SU-DHL-6 (cell line): ENCODE measurements around the gene HOXA1.

ENCODE experiments used
- H2AFZ ChIP-seq: fragments of 200-600 bp; sonication (generic); 2 replicates; pipeline ENCODE4 v1.6.1; 2014; ENCODE audit warnings: low read depth, mild to moderate bottlenecking, moderate library complexity, mixed read lengths, antibody characterized with exemption, low read length; ENCODE audit not compliant: severe bottlenecking
- H3F3A ChIP-seq: fragments of 200-600 bp; shearing (Covaris generic); 2 replicates; pipeline ENCODE4 v1.6.0; 2016; ENCODE audit warnings: antibody characterized with exemption, mild to moderate bottlenecking; ENCODE audit not compliant: insufficient read depth
- H3K27ac ChIP-seq: fragments of 200-600 bp; sonication (generic); 2 replicates; pipeline ENCODE4 v1.5.1; 2016; ENCODE audit warnings: low read depth, mild to moderate bottlenecking, low read length, moderate library complexity, mixed read lengths
- H3K27me3 ChIP-seq: fragments of 200-600 bp; sonication (generic), shearing (Covaris generic); 2 replicates; pipeline ENCODE4 v1.6.0; 2014; ENCODE audit warnings: mild to moderate bottlenecking, low read length
- H3K36me3 ChIP-seq: fragments of 200-600 bp; sonication (generic); 2 replicates; pipeline ENCODE4 v1.6.1; 2014; ENCODE audit warnings: mild to moderate bottlenecking, low read length, mixed read lengths
- H3K4me2 ChIP-seq: fragments of 300-600, 200-600 bp; shearing (Covaris generic), sonication (generic); 2 replicates; pipeline ENCODE4 v1.6.0; 2014; ENCODE audit warnings: low read length, low read depth, mild to moderate bottlenecking; ENCODE audit not compliant: poor library complexity, severe bottlenecking
- H3K4me3 ChIP-seq: fragments of 200-600 bp; sonication (generic); 2 replicates; pipeline ENCODE4 v1.5.1; 2014; ENCODE audit warnings: antibody characterized with exemption, low read length, mild to moderate bottlenecking, mixed read lengths; ENCODE audit not compliant: insufficient read depth, poor library complexity, severe bottlenecking
- H3K79me2 ChIP-seq: fragments of 200-600 bp; sonication (generic); 2 replicates; pipeline ENCODE4 v1.6.1; 2014; ENCODE audit warnings: mild to moderate bottlenecking, low read length, moderate library complexity; ENCODE audit not compliant: insufficient read depth
- H3K9ac ChIP-seq: fragments of 200-600 bp; sonication (generic); 2 replicates; pipeline ENCODE4 v1.7.0; 2014; ENCODE audit warnings: mild to moderate bottlenecking, low read length
- H3K9me2 ChIP-seq: fragments of 200-600 bp; sonication (generic); replicated peaks from 2 replicates; pipeline ENCODE4 v1.6.1; 2014; ENCODE audit warnings: low read length; ENCODE audit not compliant: insufficient read depth
- H3K9me3 ChIP-seq: fragments of 200-600 bp; sonication (generic); 2 replicates; pipeline ENCODE4 v1.6.1; 2014; ENCODE audit warnings: low read length, mixed read lengths; ENCODE audit not compliant: insufficient read depth
- H4K20me1 ChIP-seq: fragments of 200-600 bp; sonication (generic); 2 replicates; pipeline ENCODE4 v1.6.1; 2014; ENCODE audit warnings: low read depth, mild to moderate bottlenecking, antibody characterized with exemption, low read length, moderate library complexity, mixed read lengths
- EZH2phosphoT487 ChIP-seq: fragments of 200-600 bp; sonication (generic), shearing (Covaris generic); conservative IDR thresholded peaks from 2 replicates; pipeline ENCODE4 v1.6.1; 2018; ENCODE audit warnings: mild to moderate bottlenecking, antibody characterized with exemption, low read length, moderate library complexity, mixed read lengths
- TF ChIP-seq, protein P1 (sequence below): fragments of 200-600 bp; sonication (generic); IDR thresholded peaks from one replicate; pipeline ENCODE4 v1.5.1; 2017; ENCODE audit warnings: antibody characterized with exemption, mild to moderate bottlenecking, low read length, moderate library complexity; ENCODE audit not compliant: insufficient read depth, poor library complexity, severe bottlenecking

HOXA1 gene

GRCh38 chr7:27117887-27118491, 22.2 kb upstream of the HOXA1 start:
- Histone ChIP-seq H3F3A (no peaks in the 10 kb centered on the region), H3K9me3 (no peaks in the 10 kb centered on the region), H3K27ac (no peak overlapping the region), H3K4me2 (no peak overlapping the region), H3K4me3 (no peak overlapping the region), H4K20me1 (no peaks in the 10 kb centered on the region), H3K9ac (no peak overlapping the region), H3K27me3 (no peaks in the 10 kb centered on the region), H3K9me2 (no peaks in the 10 kb centered on the region), H3K36me3 (no peaks in the 10 kb centered on the region), H3K79me2 (no peaks in the 10 kb centered on the region), H2AFZ (no peak overlapping the region)
- TF ChIP-seq, protein P1, sequence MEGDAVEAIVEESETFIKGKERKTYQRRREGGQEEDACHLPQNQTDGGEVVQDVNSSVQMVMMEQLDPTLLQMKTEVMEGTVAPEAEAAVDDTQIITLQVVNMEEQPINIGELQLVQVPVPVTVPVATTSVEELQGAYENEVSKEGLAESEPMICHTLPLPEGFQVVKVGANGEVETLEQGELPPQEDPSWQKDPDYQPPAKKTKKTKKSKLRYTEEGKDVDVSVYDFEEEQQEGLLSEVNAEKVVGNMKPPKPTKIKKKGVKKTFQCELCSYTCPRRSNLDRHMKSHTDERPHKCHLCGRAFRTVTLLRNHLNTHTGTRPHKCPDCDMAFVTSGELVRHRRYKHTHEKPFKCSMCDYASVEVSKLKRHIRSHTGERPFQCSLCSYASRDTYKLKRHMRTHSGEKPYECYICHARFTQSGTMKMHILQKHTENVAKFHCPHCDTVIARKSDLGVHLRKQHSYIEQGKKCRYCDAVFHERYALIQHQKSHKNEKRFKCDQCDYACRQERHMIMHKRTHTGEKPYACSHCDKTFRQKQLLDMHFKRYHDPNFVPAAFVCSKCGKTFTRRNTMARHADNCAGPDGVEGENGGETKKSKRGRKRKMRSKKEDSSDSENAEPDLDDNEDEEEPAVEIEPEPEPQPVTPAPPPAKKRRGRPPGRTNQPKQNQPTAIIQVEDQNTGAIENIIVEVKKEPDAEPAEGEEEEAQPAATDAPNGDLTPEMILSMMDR: no peak
- no peak for TF ChIP-seq EZH2phosphoT487

DNA sequence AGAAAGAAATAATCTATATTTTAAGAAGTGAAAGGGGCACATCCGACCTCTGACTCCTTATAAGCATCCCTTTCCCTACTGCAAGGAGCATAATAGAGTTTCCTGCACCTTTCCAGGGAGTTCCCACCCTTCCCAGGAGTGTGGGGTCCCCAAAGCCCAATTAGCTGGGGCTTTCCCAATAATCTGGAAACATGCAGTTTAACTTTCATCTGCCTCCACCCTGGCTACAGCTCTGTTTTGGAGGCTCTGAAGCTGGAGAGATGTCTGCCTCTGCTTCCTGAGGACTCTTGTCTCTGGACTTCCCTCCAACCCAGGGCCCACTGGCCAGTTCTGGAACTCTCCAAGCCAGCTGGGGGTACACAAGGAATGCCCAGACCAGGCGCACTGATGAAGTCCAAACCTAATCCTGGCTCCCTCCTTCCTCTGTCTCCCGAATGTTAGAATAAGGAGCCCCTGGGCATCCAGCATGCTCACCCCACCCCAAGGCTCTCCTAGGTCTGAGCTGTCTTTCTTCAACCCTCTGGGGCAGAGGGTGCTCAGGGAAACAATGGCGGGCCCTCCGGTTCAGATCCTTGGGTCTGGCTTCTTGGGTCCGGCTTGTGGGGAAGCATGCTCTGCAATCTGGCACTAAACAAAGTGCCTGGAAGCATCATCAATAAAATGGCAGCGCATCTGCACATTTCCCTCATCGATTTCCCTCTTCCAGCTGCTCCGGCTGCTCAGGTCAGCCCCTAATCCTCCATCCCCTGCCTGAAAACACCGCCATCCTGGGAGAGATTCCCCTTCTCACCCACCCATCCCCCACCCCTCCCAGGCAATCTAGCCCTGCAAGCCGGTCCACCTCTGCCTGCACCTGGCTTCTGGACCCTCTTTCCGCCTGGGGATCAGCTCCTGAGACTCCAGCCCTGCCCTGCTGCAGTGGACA, 21.4 kb upstream of the HOXA1 start:
- H4K20me1 ChIP-seq: no peaks in the 10 kb centered on the region
- no peaks in the 10 kb centered on the region for H3K9me2 ChIP-seq
- H3K4me3 ChIP-seq: no peak overlapping the region
- no peaks in the 10 kb centered on the region for H3K9me3 ChIP-seq
- H3F3A ChIP-seq: no peaks in the 10 kb centered on the region
- no peak overlapping the region for H3K9ac ChIP-seq
- no peak overlapping the region for H3K4me2 ChIP-seq
- no peak for TF ChIP-seq EZH2phosphoT487
- TF ChIP-seq, protein P1: no peak
- no peaks in the 10 kb centered on the region for H3K36me3 ChIP-seq
- no peak overlapping the region for H3K27ac ChIP-seq
- H2AFZ ChIP-seq: no peak overlapping the region
- H3K79me2 ChIP-seq: no peaks in the 10 kb centered on the region
- no peaks in the 10 kb centered on the region for H3K27me3 ChIP-seq

- no peaks in the 10 kb centered on the region for H3K27me3 ChIP-seq
- no peak overlapping the region for H3K27ac ChIP-seq
- no peak overlapping the region for H2AFZ ChIP-seq
- H3F3A ChIP-seq: no peaks in the 10 kb centered on the region
- no peak overlapping the region for H3K4me3 ChIP-seq
- H3K9me3 ChIP-seq: no peaks in the 10 kb centered on the region
- no peak overlapping the region for H3K9ac ChIP-seq
- H3K36me3 ChIP-seq: no peaks in the 10 kb centered on the region
- no peaks in the 10 kb centered on the region for H3K79me2 ChIP-seq
- no peak overlapping the region for H3K4me2 ChIP-seq
- no peaks in the 10 kb centered on the region for H3K9me2 ChIP-seq
- no peaks in the 10 kb centered on the region for H4K20me1 ChIP-seq
- no peak for TF ChIP-seq EZH2phosphoT487
- TF ChIP-seq, protein P1: no peak
These were observed 20.5 kb upstream of the HOXA1 start for GRCh38 chr7:27116031-27116961.
